GM06990 (cell line): ENCODE results near the gene CLEC19A.

Experiments used
- DNase-seq: peaks from one replicate; pipeline ENCODE4 v3.0.0-alpha.2; 2011; ENCODE audit not compliant: insufficient read length; ENCODE audit errors: extremely low read depth
- H3K27me3 ChIP-seq: replicated peaks from 2 replicates; pipeline ENCODE4 v1.6.0; 2011; ENCODE audit warnings: low read length; ENCODE audit not compliant: control insufficient read depth, insufficient read depth
- H3K36me3 ChIP-seq: 2 replicates; pipeline ENCODE4 v1.5.1; 2011; ENCODE audit warnings: low read length; ENCODE audit not compliant: control insufficient read depth, insufficient read depth
- H3K4me3 ChIP-seq: replicated peaks from 2 replicates; pipeline ENCODE4 v1.5.1; 2011; ENCODE audit warnings: low read depth, mild to moderate bottlenecking, control low read depth, low read length
- TF ChIP-seq, protein P1 (sequence below): IDR thresholded peaks from 2 replicates; pipeline ENCODE4 v1.5.1; 2011; ENCODE audit warnings: low read length, control low read depth, mild to moderate bottlenecking, inconsistent platforms; ENCODE audit not compliant: insufficient read depth, poor library complexity, severe bottlenecking

The CLEC19A gene

GRCh38 chr16:19299565-19299964 lies 14.0 kb downstream of the CLEC19A start:
- TF ChIP-seq, protein P1, sequence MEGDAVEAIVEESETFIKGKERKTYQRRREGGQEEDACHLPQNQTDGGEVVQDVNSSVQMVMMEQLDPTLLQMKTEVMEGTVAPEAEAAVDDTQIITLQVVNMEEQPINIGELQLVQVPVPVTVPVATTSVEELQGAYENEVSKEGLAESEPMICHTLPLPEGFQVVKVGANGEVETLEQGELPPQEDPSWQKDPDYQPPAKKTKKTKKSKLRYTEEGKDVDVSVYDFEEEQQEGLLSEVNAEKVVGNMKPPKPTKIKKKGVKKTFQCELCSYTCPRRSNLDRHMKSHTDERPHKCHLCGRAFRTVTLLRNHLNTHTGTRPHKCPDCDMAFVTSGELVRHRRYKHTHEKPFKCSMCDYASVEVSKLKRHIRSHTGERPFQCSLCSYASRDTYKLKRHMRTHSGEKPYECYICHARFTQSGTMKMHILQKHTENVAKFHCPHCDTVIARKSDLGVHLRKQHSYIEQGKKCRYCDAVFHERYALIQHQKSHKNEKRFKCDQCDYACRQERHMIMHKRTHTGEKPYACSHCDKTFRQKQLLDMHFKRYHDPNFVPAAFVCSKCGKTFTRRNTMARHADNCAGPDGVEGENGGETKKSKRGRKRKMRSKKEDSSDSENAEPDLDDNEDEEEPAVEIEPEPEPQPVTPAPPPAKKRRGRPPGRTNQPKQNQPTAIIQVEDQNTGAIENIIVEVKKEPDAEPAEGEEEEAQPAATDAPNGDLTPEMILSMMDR: no peak
- DNase-seq: no peak

DNA sequence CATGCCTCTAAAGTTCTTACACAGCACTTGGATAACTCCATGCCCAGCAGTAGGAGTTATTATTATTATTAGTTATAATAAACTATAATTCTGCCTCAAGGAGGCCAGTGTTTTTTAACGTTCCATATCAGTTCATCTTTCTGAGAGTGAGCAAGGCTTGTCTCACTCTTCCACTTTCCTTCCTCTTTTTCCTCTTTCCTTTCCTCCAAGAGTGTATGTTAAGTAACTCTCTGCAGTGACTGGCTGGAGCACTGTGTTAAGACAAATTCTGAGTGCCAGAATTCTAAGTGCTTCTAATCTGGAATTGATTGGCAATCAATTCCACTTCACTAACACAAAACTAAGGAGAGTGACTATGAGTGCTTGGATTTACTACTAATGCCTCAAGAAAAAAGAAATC lies 16.4 kb downstream of the CLEC19A start:
- no peaks in the 10 kb centered on the region; the same call in none of the 2 replicates for H3K27me3 ChIP-seq
- no peaks in the 10 kb centered on the region for H3K36me3 ChIP-seq
- TF ChIP-seq, protein P1: no peak
- H3K4me3 ChIP-seq: no peak overlapping the region
- DNase-seq: no peak

More at GRCh38 chr16:19299565-19299964, 14.0 kb downstream of the CLEC19A start:
- no peak overlapping the region for H3K4me3 ChIP-seq
- H3K36me3 ChIP-seq: no peaks in the 10 kb centered on the region
- H3K27me3 ChIP-seq: no peaks in the 10 kb centered on the region; the same call in 1 of the 2 replicates

DNA sequence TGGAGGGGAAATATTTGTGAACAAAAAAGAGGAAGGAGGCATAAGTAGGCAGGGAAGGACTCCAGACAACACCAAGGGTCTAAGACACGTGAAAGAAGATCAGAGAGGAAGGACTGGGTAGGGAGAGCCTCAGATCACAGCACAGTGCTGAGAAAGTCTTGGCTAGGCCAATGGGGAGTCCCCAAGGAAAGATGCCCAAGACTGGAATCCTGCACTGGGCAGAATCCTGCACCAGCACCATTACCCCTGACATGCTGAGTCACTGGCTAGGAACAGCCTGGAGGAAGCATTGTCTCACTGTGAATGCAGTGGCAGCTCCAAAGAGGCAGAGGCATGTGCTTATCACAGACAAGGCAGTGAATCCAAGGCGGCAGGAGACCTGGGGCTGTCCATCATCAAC lies 19.2 kb downstream of the CLEC19A start:
- TF ChIP-seq, protein P1: no peak
- no peaks in the 10 kb centered on the region for H3K36me3 ChIP-seq
- DNase-seq: no peak
- no peak overlapping the region for H3K4me3 ChIP-seq
- H3K27me3 ChIP-seq: no peaks in the 10 kb centered on the region; the same call in none of the 2 replicates

DNA sequence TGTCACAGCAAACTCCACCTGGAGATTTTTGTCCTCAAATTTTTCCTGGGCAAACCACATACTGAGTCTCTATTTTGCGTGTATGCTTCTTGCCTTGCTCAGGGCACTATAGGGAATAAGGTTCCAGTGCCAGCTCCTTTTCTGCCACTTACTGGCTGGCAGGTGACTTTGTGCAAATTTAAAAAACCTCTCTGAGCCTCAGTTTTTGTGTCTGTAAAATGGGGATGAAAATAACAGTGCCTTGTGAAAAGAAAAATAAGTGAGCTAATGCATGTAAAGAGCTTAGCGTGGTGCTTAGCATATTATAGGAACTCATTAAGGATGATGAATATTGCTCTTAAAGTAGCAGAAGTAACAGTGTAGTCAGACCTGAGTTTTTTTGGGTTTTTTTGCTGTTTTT lies 19.9 kb downstream of the CLEC19A start:
- Histone ChIP-seq H3K36me3 (no peaks in the 10 kb centered on the region), H3K4me3 (no peak overlapping the region), H3K27me3 (no peaks in the 10 kb centered on the region; the same call in none of the 2 replicates)
- TF ChIP-seq, protein P1: no peak
- no peak for DNase-seq

- no peaks in the 10 kb centered on the region; the same call in none of the 2 replicates for H3K27me3 ChIP-seq
- TF ChIP-seq, protein P1: no peak
- H3K4me3 ChIP-seq: no peak overlapping the region
- DNase-seq: no peak
- H3K36me3 ChIP-seq: no peaks in the 10 kb centered on the region
Measured at GRCh38 chr16:19307587-19308241, 22.2 kb downstream of the CLEC19A start.
